OCI-LY1 (cell line): ENCODE measurements around the gene SLC19A1.

ENCODE experiments used
- CTCF ChIP-seq: fragments of 200-600 bp; sonication (generic), shearing (Covaris generic); IDR thresholded peaks from 2 replicates; pipeline ENCODE4 v1.5.1; 2017; ENCODE audit warnings: mild to moderate bottlenecking, antibody characterized with exemption, low read length, moderate library complexity, mixed read lengths
- EZH2 ChIP-seq: fragments of 200-600 bp; sonication (generic), shearing (Covaris generic); IDR thresholded peaks from 2 replicates; pipeline ENCODE4 v1.8.0; 2017; ENCODE audit warnings: borderline replicate concordance, mixed run types, mild to moderate bottlenecking, antibody characterized with exemption, low read length, moderate library complexity, mixed read lengths

DNA sequence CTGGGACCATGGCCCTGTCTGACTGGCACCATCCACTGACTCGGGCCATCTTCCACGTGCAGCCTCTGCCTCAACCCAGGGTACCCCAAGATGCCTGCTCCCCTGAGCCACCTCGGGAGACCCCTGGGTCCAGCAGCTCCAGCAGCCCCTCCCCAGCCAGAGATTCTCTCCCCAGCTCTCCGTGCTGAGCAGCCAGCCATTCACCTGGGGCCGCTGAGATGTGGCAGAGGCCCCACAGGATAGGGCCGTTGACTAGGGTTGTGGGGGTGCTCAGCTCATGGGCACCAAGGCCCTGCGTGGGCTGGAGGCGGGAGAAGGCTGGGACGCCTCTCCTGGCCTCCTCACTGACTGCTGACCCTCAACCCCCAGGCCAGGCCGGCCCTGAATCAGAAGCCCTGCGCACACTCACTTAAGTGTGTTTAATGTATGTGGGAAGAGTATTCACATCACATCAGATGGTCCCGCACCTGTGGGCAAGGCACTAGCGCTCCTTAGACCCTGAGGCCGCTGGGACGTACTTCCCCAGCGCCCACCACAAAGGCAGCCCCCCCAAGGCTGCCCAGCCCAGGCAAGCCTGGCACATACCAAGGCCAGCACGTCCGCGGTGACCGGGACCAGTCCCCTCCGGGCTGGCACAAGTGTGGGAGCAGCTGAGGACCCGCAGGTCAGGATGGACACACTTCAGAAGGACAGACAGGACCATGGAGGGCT is 27.8 kb downstream of the SLC19A1 start:
- no peak for TF ChIP-seq CTCF
- no peak for TF ChIP-seq EZH2
